ENCODE measurements around the gene KCNG1. TPM values are rescaled to one million over a fixed set of nuclear protein-coding genes. Genes with fewer than 3 reads are reported as not detected.

The KCNG1 gene
- total and polyA plus RNA-seq, 2 of the 8 experiments (the other 6 are each of a cell fraction or from before 2014, with no cell fraction given): 16.0 to 18.0 TPM

DNA sequence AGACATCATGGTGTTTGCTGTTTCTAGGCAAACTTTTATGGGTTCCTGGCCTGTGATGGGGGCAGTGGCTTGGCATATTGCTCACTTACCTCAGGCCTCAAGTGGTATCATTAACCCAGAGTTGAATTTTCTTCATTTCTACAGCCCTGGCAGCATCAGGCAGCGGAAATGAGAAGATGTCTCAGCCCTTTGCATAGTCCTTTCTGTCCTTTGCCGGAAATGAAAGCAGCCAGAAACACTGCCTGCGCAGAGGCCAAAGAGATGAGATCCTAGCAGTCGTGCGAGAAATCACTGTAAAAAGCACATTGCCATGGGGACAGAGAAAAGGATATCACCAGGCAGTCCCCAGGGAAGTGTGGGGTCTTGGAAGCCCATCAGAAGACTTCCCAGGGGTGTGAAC lies 37.4 kb upstream of the KCNG1 start:
- no peak overlapping the region for H3K4ac ChIP-seq (replicated peaks; ENCODE audit: insufficient read length, low read depth, low read length)
- WGBS, 2 experiments (ENCODE audit: extremely low coverage in 1 of 2, insufficient coverage in 1 of 2, insufficient read length in 1 of 2, insufficient replicate concordance in 2 of 2, low coverage in 1 of 2, low lambda C conversion rate in 2 of 2, missing lambda C conversion rate in 1 of 2): 72% methylated on average over 5 of the region's 5 CpGs; no CpG with 5 or more reads in 1 of the 2 experiments
- H3K4me1 ChIP-seq (replicated peaks in 1 of 4; ENCODE audit: control insufficient read depth in 3 of 4, insufficient read depth in 4 of 4, low read length in 3 of 4): no peaks in the 10 kb centered on the region
- H3K27me3 ChIP-seq (replicated peaks in 1 of 4; ENCODE audit: control insufficient read depth in 3 of 4, extremely low read depth in 1 of 4, insufficient read depth in 3 of 4, low read length in 3 of 4): no peaks in the 10 kb centered on the region
- FAIRE-seq (no peak), DNase-seq (ENCODE audit: low read depth in 1 of 2, low spot score in 2 of 2) (no peak)
- POLR2A ChIA-PET (ENCODE audit: partially characterized antibody): no interaction called here
- H4K5ac ChIP-seq (ENCODE audit: insufficient read length, low read depth, low read length): no peak overlapping the region
- no peak overlapping the region for H3K23ac ChIP-seq (ENCODE audit: insufficient read length)
- no peak overlapping the region for H2BK20ac ChIP-seq (ENCODE audit: low read length)
- no peaks in the 10 kb centered on the region for H3K79me1 ChIP-seq (ENCODE audit: low read depth, low read length)
- H2AK5ac ChIP-seq (ENCODE audit: low read depth, low read length): no peak overlapping the region
- H3K27ac ChIP-seq (ENCODE audit: low read depth, low read length): no peak overlapping the region
- no peak overlapping the region for H2BK12ac ChIP-seq (ENCODE audit: low read depth, low read length)
- no peaks in the 10 kb centered on the region for H3K23me2 ChIP-seq (ENCODE audit: low read depth, low read length)
- no peaks in the 10 kb centered on the region for H4K20me1 ChIP-seq (replicated peaks in 1 of 2; ENCODE audit: control insufficient read depth in 1 of 2, insufficient read depth in 2 of 2, low read length in 2 of 2)
- no peak overlapping the region for H3K18ac ChIP-seq (ENCODE audit: extremely low read depth, low read length)
- H3K4me3 ChIP-seq (ENCODE audit: extremely low read depth in 1 of 4, insufficient read depth in 2 of 4, low read depth in 3 of 4, low read length in 4 of 4): no peak overlapping the region
- H2BK15ac ChIP-seq (ENCODE audit: low read length): no peak overlapping the region
- no peak overlapping the region for H3K56ac ChIP-seq (replicated peaks; ENCODE audit: insufficient read length, low read depth, low read length)
- CTCF ChIA-PET (ENCODE audit: partially characterized antibody): interaction anchor here (1.0 to 1.9 kb wide), 2 partner anchors 10 to 247 kb away, joined by 5 to 6 read pairs; no protein-coding TSS in a partner anchor
- H2BK5ac ChIP-seq (ENCODE audit: low read depth, low read length): no peak overlapping the region
- no peak overlapping the region for H2BK120ac ChIP-seq (replicated peaks; ENCODE audit: low read depth, low read length)
- H3K36me3 ChIP-seq (ENCODE audit: control insufficient read depth in 2 of 4, insufficient read depth in 4 of 4, low read length in 3 of 4): no peaks in the 10 kb centered on the region
- no peak overlapping the region for H4K8ac ChIP-seq (ENCODE audit: extremely low read depth, insufficient read depth, low read length)
- no peaks in the 10 kb centered on the region for H3K79me2 ChIP-seq (ENCODE audit: control insufficient read depth in 1 of 2, insufficient read depth in 2 of 2, low read length in 2 of 2)
- H3K14ac ChIP-seq (ENCODE audit: insufficient read length): no peak overlapping the region
- H3K9ac ChIP-seq (replicated peaks in 1 of 4; ENCODE audit: extremely low read depth in 1 of 4, low read depth in 3 of 4, low read length in 3 of 4): no peak overlapping the region
- no peak overlapping the region for H3K4me2 ChIP-seq (ENCODE audit: insufficient read depth in 1 of 2, low read depth in 2 of 2, low read length in 2 of 2)
- H3K9me3 ChIP-seq (ENCODE audit: insufficient read depth in 2 of 2, low read depth in 1 of 2, low read length in 1 of 2): peaks cover 2% of the 10 kb centered on the region in 2 experiments; a peak in 2 of 4 replicates
- no peak overlapping the region for H4K91ac ChIP-seq (replicated peaks; ENCODE audit: insufficient read length, low read length)
- H2AFZ ChIP-seq (ENCODE audit: low read length): no peak overlapping the region
- TF ChIP-seq TCF12 (IDR thresholded peaks at IDR 0.05; ENCODE audit: low read depth, low read length): no peak
- no peak for TF ChIP-seq POU5F1 (IDR thresholded peaks at IDR 0.05; ENCODE audit: low read depth, low read length)
- TF ChIP-seq ASH2L (IDR thresholded peaks at IDR 0.05; ENCODE audit: low read length): no peak
- no peak for TF ChIP-seq BACH1 (IDR thresholded peaks at IDR 0.05; ENCODE audit: low read length)
- no peak for TF ChIP-seq CHD2 (IDR thresholded peaks at IDR 0.05; ENCODE audit: low read length)
- no peak for TF ChIP-seq EZH2 (IDR thresholded peaks at IDR 0.05; ENCODE audit: low read depth, low read length, severe bottlenecking)

Measured in H1 (cell line).